OCI-LY7 (cell line): ENCODE results near the gene MPPED2. TPM values are rescaled to one million over a fixed set of nuclear protein-coding genes. Genes with fewer than 3 reads are reported as not detected.

Experiments
- BruUV-seq: library from RNA; stranded (reverse); fragments of 400-500 nt; replicated peaks from 2 replicates; lab custom pipeline; 2021; lab: Mats Ljungman, UMichigan
- CTCF ChIA-PET: fragments of 300-600 bp; sonication (Branson Sonifier 250); formaldehyde crosslinking; loops from one replicate; lab custom pipeline; 2022; ENCODE audit warnings: antibody characterized with exemption; ENCODE audit not compliant: unreplicated experiment; lab: Charles Lee
- POLR2A ChIA-PET: fragments of 300-600 bp; sonication (Branson Sonifier 250); formaldehyde crosslinking; loops from one replicate; lab custom pipeline; 2022; ENCODE audit warnings: antibody characterized with exemption; lab: Charles Lee
- DNase-seq: peaks from one replicate; pipeline ENCODE4 v3.0.0-alpha.2; 2015; ENCODE audit warnings: low spot score
- H2AFZ ChIP-seq: fragments of 200-600 bp; sonication (generic), shearing (Covaris generic); 2 replicates; pipeline ENCODE4 v1.6.1; 2014; ENCODE audit warnings: mild to moderate bottlenecking, antibody characterized with exemption, low read length, moderate library complexity
- H3K27ac ChIP-seq: fragments of 200-600 bp; sonication (generic); 2 replicates; pipeline ENCODE4 v1.5.1; 2014; ENCODE audit warnings: mixed run types, low read depth, mild to moderate bottlenecking, moderate library complexity, low read length, inconsistent platforms; ENCODE audit not compliant: poor library complexity, severe bottlenecking
- H3K36me3 ChIP-seq: fragments of 200-600 bp; sonication (generic); 2 replicates; pipeline ENCODE4 v1.6.1; 2014; ENCODE audit warnings: mild to moderate bottlenecking, antibody characterized with exemption, low read length, moderate library complexity, mixed read lengths; ENCODE audit not compliant: insufficient read depth
- H3K4me1 ChIP-seq: fragments of 200-600 bp; sonication (generic); 2 replicates; pipeline ENCODE4 v1.5.1; 2014; ENCODE audit warnings: mild to moderate bottlenecking, low read length; ENCODE audit not compliant: insufficient read depth, poor library complexity, severe bottlenecking
- H3K4me2 ChIP-seq: fragments of 200-600 bp; sonication (generic); 2 replicates; pipeline ENCODE4 v1.6.1; 2014; ENCODE audit warnings: mild to moderate bottlenecking, low read length
- H3K4me3 ChIP-seq: fragments of 200-600 bp; sonication (generic); 2 replicates; pipeline ENCODE4 v1.5.1; 2014; ENCODE audit warnings: mild to moderate bottlenecking, low read depth, low read length; ENCODE audit not compliant: poor library complexity, severe bottlenecking
- H3K79me2 ChIP-seq: fragments of 200-600 bp; sonication (generic); 2 replicates; pipeline ENCODE4 v1.6.1; 2016; ENCODE audit warnings: low read depth, mild to moderate bottlenecking, low read length, moderate library complexity, mixed read lengths; ENCODE audit not compliant: insufficient read depth
- H3K9me2 ChIP-seq: fragments of 200-600 bp; sonication (generic); 2 replicates; pipeline ENCODE4 v1.6.1; 2016; ENCODE audit warnings: mild to moderate bottlenecking, low read length, mixed read lengths; ENCODE audit not compliant: insufficient read depth
- H3K9me3 ChIP-seq: fragments of 200-600 bp; sonication (generic); 2 replicates; pipeline ENCODE4 v1.6.1; 2014; ENCODE audit warnings: mild to moderate bottlenecking, mixed run types, low read length, mixed read lengths
- H4K20me1 ChIP-seq: fragments of 200-600 bp; sonication (generic); 2 replicates; pipeline ENCODE4 v1.6.1; 2014; ENCODE audit warnings: mild to moderate bottlenecking, antibody characterized with exemption, low read length, moderate library complexity, mixed read lengths; ENCODE audit not compliant: insufficient read depth
- CTCF ChIP-seq: fragments of 200-600 bp; sonication (generic); conservative IDR thresholded peaks from 2 replicates; pipeline ENCODE4 v1.5.1; 2014; ENCODE audit warnings: mild to moderate bottlenecking, antibody characterized with exemption, low read length, moderate library complexity, mixed read lengths
- EZH2phosphoT487 ChIP-seq: fragments of 200-600 bp; sonication (generic); IDR thresholded peaks from 2 replicates; pipeline ENCODE4 v1.6.1; 2018; ENCODE audit warnings: low read depth, borderline replicate concordance, mild to moderate bottlenecking, mixed run types, antibody characterized with exemption, low read length, moderate library complexity, mixed read lengths
- intact Hi-C: fragments of 100-400 bp; cut with micrococcal nuclease; formaldehyde crosslinking; loops from one replicate; pipeline ENCODE4 v1.10.0; 2022; ENCODE audit not compliant: unreplicated experiment
- total RNA-seq, 2 experiments: library from RNA; depleted of rRNA in 1 of 2; stranded (reverse); fragments of >200 nt in 1 of 2; shearing (Covaris generic) in 1 of 2; gene quantifications; 2 replicates each; pipeline ENCODE4 v1.2.3, GENCODE V29; 2014 to 2022

MPPED2 gene
- total RNA-seq, 2 experiments from 2014 or later, result not detected

GRCh38 chr11:30522536-30523243 is 63.5 kb downstream of the MPPED2 start:
- POLR2A ChIA-PET, result no interaction called here

GRCh38 chr11:30521297-30522071 is 64.7 kb downstream of the MPPED2 start:
- Histone ChIP-seq H3K4me1 (no peaks in the 10 kb centered on the region), H3K4me3 (no peak overlapping the region), H2AFZ (no peak overlapping the region), H3K79me2 (no peaks in the 10 kb centered on the region), H3K9me2 (no peaks in the 10 kb centered on the region), H3K9me3 (no peaks in the 10 kb centered on the region), H3K27ac (no peak overlapping the region), H4K20me1 (no peaks in the 10 kb centered on the region), H3K36me3 (no peaks in the 10 kb centered on the region), H3K4me2 (no peak overlapping the region)
- no TSS peak for BruUV-seq
- no peak for TF ChIP-seq CTCF
- TF ChIP-seq EZH2phosphoT487, result no peak
- DNase-seq, result no peak
- ChIA-PET CTCF (no interaction called here), POLR2A (interaction anchor here (0.6 kb wide), 1 partner anchor 176 kb away, joined by 3 read pairs; no protein-coding TSS in a partner anchor)
- intact Hi-C loops, result no loop called here

More at GRCh38 chr11:30522536-30523243, 63.5 kb downstream of the MPPED2 start:
- H3K4me2 ChIP-seq, result no peak overlapping the region
- no TSS peak for BruUV-seq
- no peak for TF ChIP-seq CTCF
- TF ChIP-seq EZH2phosphoT487, result no peak
- no peak overlapping the region for H3K4me3 ChIP-seq
- H4K20me1 ChIP-seq, result no peaks in the 10 kb centered on the region
- CTCF ChIA-PET, result no interaction called here
- H3K36me3 ChIP-seq, result no peaks in the 10 kb centered on the region
- H3K4me1 ChIP-seq, result no peaks in the 10 kb centered on the region
- H2AFZ ChIP-seq, result no peak overlapping the region
- H3K79me2 ChIP-seq, result no peaks in the 10 kb centered on the region
- intact Hi-C loops, result no loop called here
- DNase-seq, result no peak
- no peaks in the 10 kb centered on the region for H3K9me3 ChIP-seq
- H3K9me2 ChIP-seq, result no peaks in the 10 kb centered on the region
- no peak overlapping the region for H3K27ac ChIP-seq
